Measurements from ENCODE around the gene ORAI1.
"Not testable (repeated sequence)": the region's sequence is repeated elsewhere in the genome, so short reads cannot be mapped to it uniquely, and the experiment has no call there.

Gene ORAI1

GRCh38 chr12:121626087-121626852, at the start of gene ORAI1:
Gene ORAI1, plus strand, starts transcription at chr12:121626530.
- peak; percentile 72 for DNase-seq

GRCh38 chr12:121576851-121577391, 49.4 kb upstream of the ORAI1 start:
- peak; percentile 86 for DNase-seq

DNA sequence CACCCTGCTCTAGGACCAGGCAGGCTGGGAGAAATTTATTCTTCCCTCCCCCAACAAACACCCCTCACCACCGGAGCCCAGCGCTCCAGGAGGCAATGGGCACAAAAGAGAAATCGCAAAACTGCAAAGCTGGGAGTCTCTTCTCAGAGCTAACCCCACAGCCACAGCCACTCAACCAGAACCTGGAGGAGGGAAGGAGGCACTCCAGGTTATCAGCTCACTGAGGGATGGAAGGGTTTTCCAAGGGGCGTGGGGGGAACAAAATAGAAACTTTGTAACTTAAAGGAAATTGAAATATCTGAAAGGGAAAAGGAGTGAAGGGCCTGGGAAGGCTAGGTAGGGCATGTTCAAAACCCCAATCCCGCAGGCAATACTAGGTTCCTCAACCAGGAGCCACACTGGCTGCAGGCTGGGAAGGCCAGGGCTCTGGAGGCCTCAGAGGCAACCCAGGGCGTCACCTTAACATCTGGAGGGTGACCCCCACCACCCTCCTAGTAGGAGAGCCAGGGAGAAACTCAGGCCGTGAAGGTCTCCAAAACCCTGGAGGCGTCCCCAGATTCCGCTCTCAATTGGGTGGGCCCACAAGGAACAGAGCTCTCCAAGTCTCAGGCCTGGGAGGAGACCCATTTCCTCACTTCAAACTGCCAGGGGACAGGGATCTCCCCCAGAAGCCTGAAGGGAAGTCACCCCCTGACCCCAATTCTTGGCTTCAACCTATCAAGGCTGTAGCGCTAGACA, 48.7 kb upstream of the ORAI1 start:
- DNase-seq = no peak

- no peak for DNase-seq
These were observed 47.8 kb upstream of the ORAI1 start for GRCh38 chr12:121578230-121579189.

DNA sequence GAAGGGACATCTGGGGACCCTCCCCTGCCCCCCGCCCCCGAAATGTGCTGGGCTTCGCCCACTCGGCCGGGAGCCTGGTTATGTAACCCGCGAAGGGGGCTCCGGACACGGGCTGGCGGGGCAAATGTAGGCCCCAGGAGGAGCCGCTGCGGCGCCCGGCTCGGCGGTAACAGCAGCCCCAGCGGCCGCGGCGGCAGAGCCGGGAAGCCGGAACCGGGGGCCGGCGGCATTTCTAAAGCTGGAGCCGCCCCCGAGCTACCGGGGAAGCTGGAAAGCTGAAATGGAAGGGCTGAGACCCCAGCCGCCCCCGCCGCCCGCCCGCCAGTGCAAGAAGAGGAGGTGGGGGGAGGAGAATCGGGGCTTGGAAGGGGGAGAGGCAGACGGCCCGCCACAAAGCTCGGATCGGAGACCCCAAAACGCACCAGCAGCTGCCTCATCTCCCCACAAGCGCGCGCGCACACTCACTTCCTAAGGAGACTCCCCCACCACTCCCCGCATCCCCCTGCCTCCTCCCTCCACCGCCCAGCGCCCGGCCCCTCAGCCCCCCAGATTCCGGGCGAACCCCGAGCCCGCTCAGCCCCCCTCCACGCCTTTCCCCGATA, 47.0 kb upstream of the ORAI1 start:
- no peak for DNase-seq

DNA sequence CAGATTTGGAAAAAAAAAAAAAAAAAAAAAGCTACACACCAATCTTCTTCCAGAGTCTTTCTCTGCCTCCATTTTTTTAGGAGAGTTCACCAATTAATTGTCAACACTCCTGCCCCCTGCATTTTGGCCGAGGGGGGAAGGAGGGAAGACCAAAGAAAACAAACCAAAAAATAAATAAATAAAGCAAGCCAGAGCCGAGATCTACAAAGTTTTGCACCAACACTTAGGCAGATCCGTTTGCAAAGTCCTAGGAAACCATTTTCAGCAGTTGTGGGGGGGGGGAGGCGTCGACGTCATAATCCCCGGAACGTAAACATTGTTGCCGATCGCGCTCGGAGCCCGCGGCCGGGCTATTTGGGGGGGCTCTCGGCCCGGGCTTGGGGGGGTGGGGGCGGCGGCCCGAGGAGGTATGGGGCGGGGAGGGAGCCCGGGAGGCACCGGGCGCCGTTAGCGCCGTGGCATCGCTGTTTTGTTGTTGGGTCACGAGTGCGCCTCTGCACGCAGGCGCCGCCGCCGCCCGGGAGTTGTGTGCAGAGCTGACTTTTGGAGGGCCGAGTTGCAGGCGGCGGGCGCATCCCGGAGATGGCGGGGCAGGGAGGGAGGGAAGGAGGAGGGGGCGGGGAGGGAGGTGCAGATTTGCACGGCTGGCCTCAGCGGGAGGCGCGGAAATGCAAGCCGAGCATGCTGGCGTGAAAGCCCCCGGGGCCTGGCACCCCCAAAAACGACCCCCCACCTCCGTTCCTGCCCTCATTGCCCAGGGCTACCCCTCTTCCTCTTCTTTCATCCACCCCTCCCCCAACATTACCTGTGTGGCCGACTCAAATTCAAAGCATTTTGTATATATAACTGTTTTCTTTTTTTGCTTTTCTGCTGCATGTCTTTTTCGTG, 46.1 kb upstream of the ORAI1 start:
- DNase-seq = no peak

DNA sequence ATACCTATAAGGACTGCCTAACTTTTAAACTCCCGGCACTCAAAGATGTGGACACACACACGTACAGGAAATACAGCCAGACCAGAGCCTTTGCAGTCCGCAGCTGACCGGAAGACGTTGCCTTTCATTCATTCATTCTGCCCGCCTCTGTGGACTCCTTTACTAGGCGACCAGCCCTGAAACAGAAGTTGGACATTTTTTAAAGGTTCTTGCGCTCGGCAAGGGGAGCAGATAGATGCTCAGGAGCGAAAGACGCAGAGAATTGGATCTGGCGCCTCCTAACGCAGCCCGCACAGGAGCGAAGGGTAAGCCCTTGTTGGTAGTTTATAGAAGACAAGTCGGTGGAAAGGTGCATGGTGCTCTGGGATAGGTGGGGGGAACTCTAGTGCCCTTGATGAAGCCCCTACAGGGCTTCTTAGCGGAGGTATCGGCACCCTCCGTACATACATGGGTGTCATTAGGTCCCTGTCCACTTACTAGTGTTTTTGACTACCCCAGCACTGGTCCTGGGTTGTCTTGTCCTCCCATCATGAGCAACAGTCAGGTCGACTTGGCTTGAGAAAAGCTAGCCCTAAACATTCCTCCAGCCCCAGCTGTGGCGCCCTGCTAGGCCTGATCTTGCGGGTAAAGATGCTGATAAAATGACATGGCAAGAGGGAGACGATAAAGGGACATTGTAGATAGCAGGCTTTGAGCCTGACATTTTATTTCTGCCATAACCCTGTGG, 45.2 kb upstream of the ORAI1 start, which contains the start of gene KDM2B:
TSS of gene KDM2B (minus strand) at position 65 of the 727 bp plus-strand sequence. CDS start 112 bp downstream, outside the sequence.
- no peak for DNase-seq

- peak; percentile 32 for DNase-seq
These were observed 44.5 kb upstream of the ORAI1 start for GRCh38 chr12:121581686-121582429.

DNA sequence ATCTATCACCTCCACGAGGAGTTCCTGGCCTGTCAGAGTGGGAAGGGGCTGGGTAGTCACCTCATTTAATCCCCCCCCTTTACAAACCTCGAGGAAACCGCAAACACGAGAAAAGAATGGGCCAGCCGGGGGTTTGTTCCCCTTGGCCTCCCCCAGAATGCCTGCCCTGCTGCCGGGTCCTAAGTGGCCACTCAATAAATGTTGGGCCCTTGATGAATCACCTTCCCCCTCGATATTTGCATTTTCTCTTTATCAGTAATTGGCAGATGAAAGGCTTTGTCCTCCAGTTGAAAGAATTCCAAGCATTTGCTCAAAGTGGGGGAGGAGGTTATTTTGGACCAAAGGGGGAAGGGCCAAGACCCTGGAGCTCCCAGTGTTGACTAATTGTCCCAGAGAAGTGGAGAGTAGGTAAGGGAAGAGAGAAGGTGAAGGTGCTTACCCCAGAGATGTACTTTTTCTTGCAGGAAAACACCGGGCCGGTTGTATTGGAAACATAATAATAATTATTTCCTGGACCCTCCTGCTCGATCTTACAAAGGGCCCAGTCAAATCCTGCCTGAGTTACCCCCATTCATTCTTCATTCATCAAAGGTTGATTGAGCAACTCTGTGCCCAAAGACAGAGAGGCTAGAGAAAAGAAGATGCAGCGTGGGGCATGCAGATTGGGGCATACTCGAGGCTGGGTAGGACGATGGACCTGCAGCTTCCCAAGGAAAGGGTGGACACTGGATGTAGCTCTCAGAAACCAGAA, 43.6 kb upstream of the ORAI1 start:
- no peak for DNase-seq

DNA sequence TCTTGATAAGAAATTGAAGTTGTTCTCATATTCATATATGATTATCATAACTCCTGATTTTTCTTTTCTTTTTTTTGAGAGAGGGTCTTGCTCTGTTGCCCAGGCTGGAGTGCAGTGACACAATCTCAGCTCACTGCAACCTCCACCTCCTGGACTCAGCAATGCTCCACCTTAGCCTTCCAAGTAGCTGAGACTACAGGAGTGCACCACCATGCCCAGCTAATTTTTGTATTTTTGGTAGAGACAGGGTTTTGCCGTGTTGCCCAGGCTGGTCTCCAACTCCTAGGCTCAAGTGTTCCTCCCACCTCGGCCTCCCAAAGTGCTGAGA, 43.0 kb upstream of the ORAI1 start:
- DNase-seq = not testable (repeated sequence)

GRCh38 chr12:121584885-121585284, 41.4 kb upstream of the ORAI1 start:
- not testable (repeated sequence) for DNase-seq

GRCh38 chr12:121590476-121591143, 35.7 kb upstream of the ORAI1 start:
- no peak for DNase-seq

GRCh38 chr12:121592320-121592719, 34.0 kb upstream of the ORAI1 start:
- DNase-seq = no peak

DNA sequence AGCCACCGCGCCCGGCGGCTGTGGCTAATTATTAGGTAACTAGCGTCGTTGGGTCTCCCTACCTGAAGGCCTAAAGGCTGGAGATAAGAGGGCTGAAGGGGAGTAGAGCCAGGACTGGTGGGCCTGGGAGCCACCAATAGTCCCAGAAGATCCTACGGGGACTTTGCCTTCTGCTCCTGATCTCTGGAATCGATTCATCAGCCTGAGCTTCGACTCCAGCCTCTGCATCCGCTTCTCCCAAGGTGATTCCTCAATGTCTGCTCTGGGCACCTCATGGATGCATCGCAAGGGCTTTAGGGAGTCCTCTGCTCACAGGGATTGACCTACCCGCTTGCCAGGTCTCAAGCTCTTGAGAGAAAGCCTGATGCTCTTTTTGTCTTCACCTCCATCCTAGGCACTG, 30.8 kb upstream of the ORAI1 start:
- DNase-seq = no peak

- no peak for DNase-seq
These were observed 29.8 kb upstream of the ORAI1 start for GRCh38 chr12:121596526-121596925.

DNA sequence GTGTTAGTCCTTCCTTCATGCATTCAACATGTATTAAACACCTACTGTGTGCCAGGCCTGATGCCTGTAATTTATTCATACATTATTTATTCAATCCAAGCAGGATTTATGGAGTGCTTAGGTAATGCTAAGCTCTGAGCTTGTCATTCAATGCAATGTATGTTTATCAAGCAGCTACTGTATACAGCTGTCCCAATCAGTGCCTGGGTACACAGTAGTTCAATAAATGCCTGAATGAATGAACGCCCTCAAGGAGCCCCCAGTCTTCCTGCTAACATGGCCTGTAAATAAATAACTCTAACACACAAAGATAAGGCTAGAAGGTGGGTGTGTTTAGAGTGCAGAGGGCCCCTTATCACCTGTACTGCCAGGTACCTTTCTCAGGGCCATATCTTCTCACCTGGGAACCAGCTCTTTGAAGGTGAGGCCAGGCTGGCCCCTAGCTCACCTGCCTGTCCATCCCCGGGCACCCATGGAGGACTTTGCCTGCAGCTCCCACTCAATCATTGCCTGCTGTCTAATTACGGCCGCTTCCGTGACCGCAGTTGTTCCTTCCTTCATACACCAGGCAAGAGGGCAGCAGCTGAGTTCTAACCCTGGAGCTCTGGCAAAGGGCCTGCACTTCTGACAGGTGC, 25.5 kb upstream of the ORAI1 start:
- no peak for DNase-seq

DNA sequence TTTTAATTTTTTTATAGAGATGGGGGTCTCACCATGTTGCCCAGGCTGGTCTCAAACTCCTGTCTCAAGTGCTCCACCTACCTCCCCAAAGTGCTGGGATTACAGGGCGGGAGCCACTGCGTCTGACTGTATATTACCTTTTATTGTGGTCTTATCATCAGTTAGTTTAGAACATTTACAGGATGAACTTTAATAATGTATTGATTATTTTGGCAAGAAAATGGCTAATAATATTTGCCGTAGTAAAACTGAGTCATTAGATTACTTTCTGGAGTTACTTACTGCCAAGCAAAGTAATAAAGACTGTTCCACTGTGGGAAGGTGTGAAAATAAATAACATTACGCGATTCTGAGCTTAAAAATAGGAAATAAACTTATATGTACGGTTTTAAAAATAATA, 23.6 kb upstream of the ORAI1 start:
- DNase-seq = no peak

DNA sequence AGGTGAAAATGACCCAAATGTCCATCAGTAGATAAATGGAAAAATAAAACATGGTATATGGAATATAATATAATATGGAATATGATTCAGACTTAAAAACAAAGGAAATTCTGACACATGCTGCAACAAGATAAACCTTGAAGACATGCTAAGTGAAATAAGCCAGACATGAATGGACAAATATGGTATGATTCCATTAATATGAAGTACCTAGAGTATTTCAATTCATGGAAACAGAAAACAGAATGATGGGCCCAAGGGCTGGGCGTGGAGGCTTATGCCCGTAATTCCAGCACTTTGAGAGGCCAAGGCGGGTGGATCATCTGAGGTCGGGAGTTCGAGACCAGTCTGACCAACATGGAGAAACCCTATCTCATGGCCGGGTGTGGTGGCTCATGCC, 22.7 kb upstream of the ORAI1 start:
- no peak for DNase-seq

Measured in amniotic stem cell (primary cell).